CD4-positive, alpha-beta T cell treated with Interleukin-15 for 1 hour (primary cell): ENCODE data around the gene EDC3.
"Not testable (repeated sequence)": the region's sequence is repeated elsewhere in the genome, so short reads cannot be mapped to it uniquely, and the experiment has no call there.

Experiments used
- DNase-seq: peaks from one replicate; pipeline ENCODE4 v3.0.0-alpha.2; 2020

EDC3 gene

DNA sequence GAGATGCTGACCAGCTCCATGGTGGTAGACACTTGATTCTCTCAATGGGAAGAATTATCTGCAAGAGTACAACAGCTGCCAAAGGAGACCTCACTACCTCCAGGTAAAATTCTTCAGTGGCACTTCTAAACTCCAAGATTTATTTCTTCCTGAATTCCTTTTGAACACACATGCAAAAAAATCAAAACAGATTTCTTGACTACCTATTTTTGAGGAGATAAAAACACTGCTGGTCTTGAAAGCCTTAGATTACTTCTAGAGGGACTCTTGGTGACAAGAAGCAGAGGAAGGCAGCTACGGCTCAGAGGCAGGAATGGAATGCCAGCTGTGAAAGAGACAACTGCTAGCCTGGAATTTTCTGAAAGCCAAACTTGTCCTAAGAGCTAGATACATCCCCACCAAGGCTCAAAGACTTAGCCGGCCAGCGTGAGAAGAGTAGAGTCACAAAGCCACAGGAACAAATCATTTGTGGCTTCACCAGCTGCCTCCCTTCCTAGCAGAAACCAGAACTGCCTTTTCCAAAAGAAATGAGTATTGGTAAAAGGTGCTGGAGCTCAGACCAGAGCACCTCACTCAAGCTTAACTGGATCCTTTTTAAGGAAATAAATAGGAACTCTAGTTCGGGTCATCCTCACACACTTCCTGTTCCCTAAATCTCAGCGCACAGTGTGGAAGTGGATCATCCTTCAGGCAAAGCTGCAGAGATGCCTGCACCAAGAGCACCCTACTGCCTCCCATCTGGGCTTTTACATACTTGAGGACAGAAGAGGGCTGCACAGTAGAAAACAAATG is 47.6 kb downstream of the EDC3 start:
- no peak for DNase-seq

DNA sequence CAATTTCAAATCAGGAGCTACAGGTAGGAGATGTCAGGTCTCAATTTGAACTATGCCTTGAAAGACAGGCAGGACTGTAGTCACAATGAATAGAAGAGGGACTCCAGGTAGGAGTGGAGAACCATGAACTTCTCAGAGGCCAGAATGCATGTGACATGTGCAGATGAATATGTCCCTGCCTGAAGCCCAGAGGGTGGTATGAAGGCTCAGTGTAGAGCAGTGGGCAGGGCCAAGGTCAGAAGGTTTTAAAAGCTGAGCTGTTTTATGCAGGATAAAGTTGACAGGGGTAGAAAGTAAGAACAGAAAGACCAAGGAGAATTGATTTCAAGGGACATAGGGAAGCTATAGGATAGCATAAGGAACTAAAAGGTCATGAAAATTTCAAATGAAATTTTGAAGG is 49.3 kb downstream of the EDC3 start:
- DNase-seq: no peak

DNA sequence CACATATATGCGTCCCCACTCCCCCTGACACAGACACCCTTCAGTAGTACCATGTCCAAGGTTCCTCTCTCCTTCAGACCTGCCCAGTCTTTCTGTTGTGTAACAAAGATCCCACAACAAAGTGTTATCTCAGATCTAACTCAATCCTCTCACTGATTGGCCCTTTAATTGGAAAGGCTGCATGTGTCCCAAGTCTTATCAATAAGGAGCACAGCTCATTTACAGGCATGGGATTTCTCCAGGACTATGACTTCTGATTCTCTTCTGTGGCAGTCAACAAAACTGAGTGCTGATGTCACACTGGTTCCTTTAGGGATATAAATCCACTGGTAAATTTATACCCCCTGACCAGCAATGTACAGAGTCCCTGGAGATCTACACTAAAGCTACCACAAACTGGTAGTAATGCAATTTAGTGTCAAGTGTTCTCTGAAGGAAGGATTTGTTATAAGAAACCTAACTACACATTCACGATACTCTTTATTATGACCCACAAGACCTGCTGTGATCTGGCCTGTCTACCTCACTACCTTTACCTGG is 52.1 kb downstream of the EDC3 start:
- no peak for DNase-seq

- no peak for DNase-seq
These were observed 52.8 kb downstream of the EDC3 start for GRCh38 chr15:74642734-74643664.

GRCh38 chr15:74642348-74642733 is 53.5 kb downstream of the EDC3 start:
- DNase-seq: no peak

DNA sequence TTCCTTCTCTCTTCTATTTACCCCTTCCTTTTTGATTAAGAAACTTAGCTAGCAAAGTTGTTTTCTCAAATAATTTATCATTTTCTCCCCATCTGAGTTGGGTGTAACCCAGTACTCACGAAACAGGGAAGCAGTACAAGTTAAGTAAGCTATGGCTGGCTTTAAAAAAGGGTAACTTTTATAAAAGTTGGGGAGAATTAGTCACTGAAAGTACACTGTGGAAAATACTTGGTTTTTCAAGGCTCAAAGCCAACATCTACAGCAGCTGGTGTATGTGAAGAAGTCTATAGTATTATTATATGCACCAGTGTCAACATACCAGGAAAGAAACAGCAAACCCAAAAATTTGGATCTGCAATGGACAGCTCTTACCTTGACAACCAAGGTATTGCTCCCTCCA is 54.7 kb downstream of the EDC3 start:
- DNase-seq: no peak

DNA sequence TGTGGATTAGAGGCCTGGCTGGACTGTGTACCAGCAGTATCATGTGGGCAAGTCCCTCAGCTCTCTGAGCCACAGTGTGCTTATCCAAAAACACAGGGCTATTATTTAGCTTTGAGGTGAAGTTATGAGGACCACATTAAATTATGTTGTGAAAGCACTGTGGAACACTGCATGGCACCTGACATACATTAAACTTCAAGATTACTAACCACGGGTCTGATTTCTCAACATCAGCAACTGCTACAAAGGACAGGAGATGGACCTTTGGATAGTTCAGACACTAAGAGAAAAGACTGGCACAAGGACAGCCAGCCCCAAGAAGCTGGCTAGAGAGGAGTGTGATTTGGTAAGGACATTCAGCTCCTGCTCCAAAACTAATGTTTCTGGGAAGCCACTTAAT is 58.8 kb downstream of the EDC3 start:
- DNase-seq: no peak

DNA sequence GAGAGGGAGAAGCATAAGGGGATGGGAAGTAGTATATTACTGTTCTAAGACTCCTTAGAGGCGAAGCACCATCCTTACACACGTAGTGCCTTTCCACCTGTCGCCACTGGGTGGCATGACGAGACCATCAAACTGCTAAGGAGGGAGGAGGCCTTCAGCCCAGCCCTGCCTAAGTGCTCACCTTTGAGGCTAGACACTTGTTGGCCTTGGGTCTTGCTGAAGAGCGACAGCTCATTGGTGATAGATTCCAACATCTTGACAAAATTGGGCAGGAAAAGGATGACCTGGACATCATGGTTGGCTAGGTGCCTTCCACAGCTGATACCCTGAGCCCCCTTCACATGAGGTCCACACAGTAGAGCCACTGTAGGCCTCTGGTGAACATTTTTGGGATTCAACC is 60.6 kb downstream of the EDC3 start:
- peak; percentile 73 for DNase-seq

GRCh38 chr15:74633781-74634180 is 62.0 kb downstream of the EDC3 start:
- no peak for DNase-seq

DNA sequence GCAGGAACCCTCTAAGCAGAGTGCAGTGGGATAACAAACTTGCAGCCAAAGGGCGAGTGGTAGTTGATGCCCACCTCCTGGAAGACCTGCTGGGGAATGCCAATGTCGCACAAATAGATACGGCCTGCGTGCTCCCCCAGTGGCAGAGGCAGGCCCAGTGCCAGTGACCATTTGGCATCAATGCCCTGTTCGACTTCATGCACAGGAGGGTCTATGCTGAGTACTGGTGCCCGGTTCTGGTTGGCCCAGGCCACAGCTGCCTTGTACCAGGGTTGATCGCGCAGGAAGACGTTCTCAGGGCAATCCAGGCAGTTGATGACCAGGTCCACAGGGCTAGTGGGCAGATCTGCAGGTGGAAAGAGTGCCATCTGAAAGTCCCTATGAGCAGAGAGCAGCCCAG is 63.2 kb downstream of the EDC3 start:
- DNase-seq: no peak

GRCh38 chr15:74631935-74632560 is 63.8 kb downstream of the EDC3 start:
- peak; percentile 58 for DNase-seq

DNA sequence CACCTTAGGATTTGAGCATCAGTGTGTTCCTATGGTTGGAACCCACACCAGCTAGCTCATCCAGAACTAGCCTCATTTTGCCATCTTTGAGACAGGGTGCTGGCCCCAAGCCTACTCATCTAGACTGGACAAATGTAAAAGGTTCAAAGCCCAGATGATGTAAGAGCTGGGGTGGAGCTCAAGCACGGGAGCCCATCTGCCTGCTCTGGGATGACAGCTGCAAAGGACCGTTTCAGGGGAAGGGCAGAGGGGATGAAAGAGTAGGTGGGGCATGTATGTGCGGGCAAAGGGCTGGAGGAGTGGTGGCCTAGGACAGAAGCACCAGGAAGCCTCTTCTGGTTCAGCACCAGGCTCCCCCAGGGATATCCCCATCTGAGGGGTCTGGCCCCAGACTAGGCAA is 64.4 kb downstream of the EDC3 start:
- no peak for DNase-seq

- no peak for DNase-seq
These were observed 64.8 kb downstream of the EDC3 start for GRCh38 chr15:74631087-74631385.

DNA sequence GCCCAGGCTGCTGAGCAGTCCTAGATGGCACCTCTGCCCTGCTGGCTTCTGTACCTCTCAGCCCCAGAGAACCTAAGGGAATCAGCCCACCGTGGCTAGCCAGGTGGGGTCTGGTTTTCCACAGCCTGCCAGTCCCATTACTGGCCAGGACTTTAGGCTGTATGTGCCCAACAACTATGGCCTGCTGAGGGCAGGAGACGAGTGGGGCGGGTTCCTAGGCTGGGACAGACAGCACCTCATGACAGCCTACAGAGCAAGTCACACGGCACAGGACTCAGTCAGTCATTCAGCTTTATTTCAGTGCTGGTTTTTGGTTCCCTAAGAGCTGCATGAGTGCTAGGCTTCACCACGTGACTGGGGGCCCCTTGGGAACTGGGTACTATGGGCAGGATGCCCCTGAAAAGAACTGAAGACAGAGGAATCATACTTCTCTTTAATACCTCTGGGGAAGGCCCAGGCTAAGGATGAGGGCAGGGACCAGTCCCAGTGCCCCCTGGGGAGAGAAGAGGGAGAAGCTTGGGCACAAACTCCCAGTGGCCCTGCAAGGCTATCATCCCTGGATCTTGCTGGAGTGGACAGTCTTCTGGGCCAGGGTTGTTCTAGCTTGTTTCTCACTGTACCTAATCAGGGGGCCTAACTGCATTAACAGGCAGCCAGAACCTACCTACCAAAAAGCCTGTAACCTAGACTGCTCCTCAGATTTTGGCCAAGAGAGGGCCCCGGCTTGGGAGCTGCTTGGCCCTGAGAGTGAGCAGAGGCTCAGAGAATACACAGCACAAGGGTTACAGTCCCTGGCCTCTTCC is 65.3 kb downstream of the EDC3 start:
- DNase-seq: peak; percentile 39

GRCh38 chr15:74629696-74630095 is 66.1 kb downstream of the EDC3 start:
- not testable (repeated sequence) for DNase-seq

- DNase-seq: no peak
These were observed 66.9 kb downstream of the EDC3 start for GRCh38 chr15:74628949-74629348.

DNA sequence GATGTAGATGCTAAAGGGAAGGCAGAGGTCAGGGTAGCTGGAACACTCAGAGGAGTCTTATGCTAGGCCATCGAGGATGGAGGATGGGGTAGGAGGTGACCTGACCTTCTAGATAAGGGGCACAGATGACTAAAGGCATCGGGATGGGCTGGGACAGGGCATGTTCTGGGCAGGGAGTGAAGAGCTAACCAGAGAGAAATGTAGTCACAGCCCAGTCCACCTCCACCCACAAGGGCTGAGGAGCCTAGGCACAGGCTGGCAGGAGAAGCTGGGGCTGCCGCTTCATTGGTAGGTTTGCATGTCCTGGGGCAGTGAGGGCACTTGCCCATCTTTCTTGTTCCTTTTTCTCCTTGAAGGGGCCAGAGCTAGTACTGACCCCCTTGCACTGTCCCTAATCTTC is 67.6 kb downstream of the EDC3 start:
- no peak for DNase-seq

DNA sequence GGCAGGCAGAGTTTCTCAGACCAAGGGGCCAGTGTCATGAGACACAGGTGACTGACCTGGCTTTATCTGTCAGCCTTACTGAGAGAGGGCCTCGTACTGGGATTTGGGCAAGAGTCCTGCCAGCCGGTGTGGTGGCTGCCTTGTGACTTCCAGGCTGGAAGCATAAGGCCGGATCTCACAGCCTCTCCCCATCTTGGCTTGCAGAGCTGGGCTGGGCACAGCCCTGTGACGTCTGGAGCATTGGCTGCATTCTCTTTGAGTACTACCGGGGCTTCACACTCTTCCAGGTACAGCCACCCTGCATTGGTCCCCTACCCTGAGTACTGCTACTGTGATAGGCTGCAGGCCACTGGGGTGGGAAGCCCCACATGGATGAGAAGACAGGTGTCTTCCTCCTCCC is 68.1 kb downstream of the EDC3 start:
- no peak for DNase-seq

DNA sequence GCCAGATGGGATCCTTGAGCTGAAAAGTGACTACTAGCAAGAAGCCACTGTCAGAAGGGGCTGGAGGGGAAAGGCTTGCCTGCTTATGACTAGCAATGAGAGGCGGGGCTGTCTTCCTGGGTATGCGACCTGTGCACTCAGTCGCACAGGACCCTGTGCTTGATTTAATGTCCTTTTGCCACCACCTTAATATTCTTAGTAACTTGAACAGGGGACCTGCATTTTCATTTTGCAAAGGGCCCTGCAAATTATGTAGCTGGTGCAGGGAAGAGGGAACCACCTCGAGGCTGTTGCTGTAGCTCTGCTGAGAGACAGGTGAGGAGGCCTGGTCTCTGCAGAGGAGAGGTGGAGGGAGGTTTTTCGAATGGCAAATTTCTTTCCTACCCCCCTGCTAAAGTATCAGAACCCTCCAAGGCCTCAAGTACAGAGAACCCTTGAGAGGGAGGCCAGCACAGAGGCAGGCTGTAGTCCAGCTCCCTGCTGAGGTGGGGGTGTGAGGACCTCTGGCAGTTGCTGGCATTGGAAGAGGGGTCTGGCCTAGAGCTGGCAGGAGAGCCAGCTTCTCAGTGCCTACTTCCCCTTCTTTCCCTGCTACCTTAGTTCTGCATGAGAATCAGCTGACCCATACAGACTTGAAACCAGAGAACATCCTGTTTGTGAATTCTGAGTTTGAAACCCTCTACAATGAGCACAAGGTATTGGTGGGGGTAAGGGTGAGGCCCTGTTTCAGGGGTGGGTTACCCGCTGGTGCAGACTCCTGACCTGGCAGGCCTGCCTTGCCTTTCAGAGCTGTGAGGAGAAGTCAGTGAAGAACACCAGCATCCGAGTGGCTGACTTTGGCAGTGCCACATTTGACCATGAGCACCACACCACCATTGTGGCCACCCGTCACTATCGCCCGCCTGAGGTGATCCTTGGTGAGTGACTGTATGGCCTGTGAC is 68.8 kb downstream of the EDC3 start:
- DNase-seq: peak; percentile 21

DNA sequence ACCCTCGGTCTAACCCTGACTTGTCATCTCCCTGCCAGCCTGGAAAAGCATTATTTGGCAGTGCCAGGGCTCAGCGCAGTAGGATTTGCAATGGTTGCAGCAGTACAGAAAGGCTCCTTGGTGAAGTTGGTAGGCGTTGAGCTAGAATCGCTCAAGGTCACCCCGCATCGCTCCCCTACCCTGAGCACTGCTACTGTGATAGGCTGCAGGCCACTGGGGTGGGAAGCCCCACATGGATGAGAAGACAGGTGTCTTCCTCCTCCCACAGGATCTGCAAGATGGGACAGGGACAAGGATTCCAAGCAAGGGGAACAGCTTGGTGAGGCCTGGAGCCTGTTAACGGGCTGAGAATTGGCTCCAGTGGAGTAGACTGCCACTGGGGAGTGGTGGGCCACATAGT is 69.5 kb downstream of the EDC3 start:
- no peak for DNase-seq

DNA sequence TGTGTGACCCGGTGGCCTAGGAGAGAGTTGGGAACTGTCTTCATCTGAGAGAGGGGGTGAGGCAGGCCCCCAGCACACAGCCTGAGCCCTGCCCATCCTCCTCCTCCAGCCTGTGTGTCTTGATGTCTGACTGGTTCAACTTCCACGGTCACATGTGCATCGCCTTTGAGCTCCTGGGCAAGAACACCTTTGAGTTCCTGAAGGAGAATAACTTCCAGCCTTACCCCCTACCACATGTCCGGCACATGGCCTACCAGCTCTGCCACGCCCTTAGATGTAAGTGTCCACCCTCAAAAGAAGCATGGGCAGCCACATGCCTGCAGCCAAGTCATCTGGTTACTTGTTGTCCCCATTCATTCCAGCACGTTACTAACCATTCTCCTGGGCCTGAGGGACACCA is 70.1 kb downstream of the EDC3 start:
- no peak for DNase-seq
